Lung (tissue), 12 donors: ENCODE results near the gene IGFBP5. TPM values are rescaled to one million over a fixed set of nuclear protein-coding genes. Genes with fewer than 3 reads are reported as not detected.

Experiments used
- ATAC-seq: fragments of 200-7000 bp; cut with Tn5 transposase; one replicate; pipeline ENCODE4 v1.9.1; 2020; ENCODE audit warnings: moderate number of reproducible peaks; ENCODE audit not compliant: insufficient read depth, low FRiP score
- DNase-seq, 3 donors: peaks; one replicate each; pipeline ENCODE4 v3.0.0-alpha.2; 2013 to 2017
- H3K27ac ChIP-seq, 2 donors: one replicate each; pipeline ENCODE4 v1.5.1; 2013; ENCODE audit warnings: mild to moderate bottlenecking in 2 of 2, moderate library complexity in 2 of 2, control low read depth in 1 of 2, inconsistent platforms in 1 of 2, low read depth in 1 of 2, low read length in 1 of 2
- H3K27me3 ChIP-seq, 3 donors: one replicate each; pipeline ENCODE4 v1.5.1; 2013; ENCODE audit warnings: low read length in 2 of 3; ENCODE audit not compliant: control insufficient read depth in 3 of 3, insufficient read depth in 3 of 3
- H3K36me3 ChIP-seq, 4 donors: one replicate each; pipeline ENCODE4 v1.5.1; 2013; ENCODE audit warnings: low read length in 4 of 4, mild to moderate bottlenecking in 1 of 4, moderate library complexity in 1 of 4; ENCODE audit not compliant: control insufficient read depth in 4 of 4, insufficient read depth in 4 of 4
- H3K4me1 ChIP-seq, 5 donors: one replicate each; pipeline ENCODE4 v1.5.1; 2013; ENCODE audit warnings: low read length in 5 of 5, mild to moderate bottlenecking in 2 of 5, moderate library complexity in 1 of 5; ENCODE audit not compliant: control insufficient read depth in 5 of 5, insufficient read depth in 5 of 5
- H3K4me3 ChIP-seq: one replicate; pipeline ENCODE4 v1.5.1; 2013; ENCODE audit warnings: mild to moderate bottlenecking, control low read depth, moderate library complexity
- H3K9ac ChIP-seq, 2 donors: one replicate each; pipeline ENCODE4 v1.5.1; 2013; ENCODE audit warnings: low read length in 2 of 2, control low read depth in 1 of 2; ENCODE audit not compliant: insufficient read depth in 1 of 2
- H3K9me3 ChIP-seq, 4 donors: one replicate each; pipeline ENCODE4 v1.5.1; 2013; ENCODE audit warnings: low read length in 3 of 4, mild to moderate bottlenecking in 1 of 4, moderate library complexity in 1 of 4; ENCODE audit not compliant: control insufficient read depth in 4 of 4, insufficient read depth in 3 of 4
- WGBS, 2 donors: extraction: QIAGEN DNeasy Blood & Tissue Kit; methylation state at CpG; one replicate each; pipeline ENCODE4 v1.1.7; 2013; 5-methylcytosine and 5-hydroxymethylcytosine counted together
- polyA plus RNA-seq, 2 donors: library from polyadenylated mRNA; stranded (reverse); fragments of 200-250 nt; gene quantifications; one replicate each; pipeline ENCODE4 v1.2.1, GENCODE V29; 2013
- total RNA-seq, 2 donors: library from RNA; depleted of rRNA in 1 of 2; stranded (reverse); fragments of >200 nt in 1 of 2; gene quantifications; one replicate each; pipeline ENCODE4 v1.2.1, GENCODE V29; 2014 to 2021
- TF ChIP-seq, protein P1 (sequence below): IDR thresholded peaks from 2 replicates; pipeline ENCODE4 v1.5.1; 2012; ENCODE audit warnings: mild to moderate bottlenecking; ENCODE audit errors: control extremely low read depth, extremely low read depth
- donor health status: control.
- donor health status: control.
- donor health status: Bipolar disorder and iron deficiency.
- donor health status: healthy.
- donor health status: DM: yes; HTN: yes; CAD: no.

Gene IGFBP5
- total and polyA plus RNA-seq, 4 donors, result 22.2 to 196 (median 86.8) TPM

DNA sequence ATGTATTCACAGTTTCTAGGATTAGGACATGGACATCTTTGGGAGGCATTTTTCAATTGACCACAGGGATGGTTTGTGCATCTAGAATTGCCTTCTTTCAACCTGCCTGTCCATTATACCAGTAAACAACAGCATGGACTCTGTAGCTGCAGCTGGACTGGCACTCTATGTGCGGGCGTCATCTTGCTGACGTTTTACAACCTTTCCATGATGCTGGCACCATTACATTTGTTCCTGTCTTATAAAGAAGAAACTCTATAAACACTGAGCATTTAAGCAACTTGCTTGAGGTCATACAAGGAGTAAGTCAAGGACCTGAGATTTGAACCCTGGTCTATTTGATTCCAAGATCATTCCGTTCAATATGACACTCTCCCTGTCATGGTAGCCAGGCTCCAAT lies 25.4 kb upstream of the IGFBP5 start:
- ATAC-seq, result no peak
- Histone ChIP-seq H3K4me3 (no peak overlapping the region), H3K9ac (no peak overlapping the region), H3K4me1 (peaks cover 0 to 2% (median 0%) of the 10 kb centered on the region in 5 donors), H3K36me3 (no peaks in the 10 kb centered on the region), H3K9me3 (no peaks in the 10 kb centered on the region), H3K27ac (no peak overlapping the region), H3K27me3 (no peaks in the 10 kb centered on the region)
- DNase-seq, result no peak
- 94 to 96% methylated on average over 4 of the region's 4 CpGs for WGBS, 2 donors
- TF ChIP-seq, protein P1, sequence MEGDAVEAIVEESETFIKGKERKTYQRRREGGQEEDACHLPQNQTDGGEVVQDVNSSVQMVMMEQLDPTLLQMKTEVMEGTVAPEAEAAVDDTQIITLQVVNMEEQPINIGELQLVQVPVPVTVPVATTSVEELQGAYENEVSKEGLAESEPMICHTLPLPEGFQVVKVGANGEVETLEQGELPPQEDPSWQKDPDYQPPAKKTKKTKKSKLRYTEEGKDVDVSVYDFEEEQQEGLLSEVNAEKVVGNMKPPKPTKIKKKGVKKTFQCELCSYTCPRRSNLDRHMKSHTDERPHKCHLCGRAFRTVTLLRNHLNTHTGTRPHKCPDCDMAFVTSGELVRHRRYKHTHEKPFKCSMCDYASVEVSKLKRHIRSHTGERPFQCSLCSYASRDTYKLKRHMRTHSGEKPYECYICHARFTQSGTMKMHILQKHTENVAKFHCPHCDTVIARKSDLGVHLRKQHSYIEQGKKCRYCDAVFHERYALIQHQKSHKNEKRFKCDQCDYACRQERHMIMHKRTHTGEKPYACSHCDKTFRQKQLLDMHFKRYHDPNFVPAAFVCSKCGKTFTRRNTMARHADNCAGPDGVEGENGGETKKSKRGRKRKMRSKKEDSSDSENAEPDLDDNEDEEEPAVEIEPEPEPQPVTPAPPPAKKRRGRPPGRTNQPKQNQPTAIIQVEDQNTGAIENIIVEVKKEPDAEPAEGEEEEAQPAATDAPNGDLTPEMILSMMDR, result no peak

DNA sequence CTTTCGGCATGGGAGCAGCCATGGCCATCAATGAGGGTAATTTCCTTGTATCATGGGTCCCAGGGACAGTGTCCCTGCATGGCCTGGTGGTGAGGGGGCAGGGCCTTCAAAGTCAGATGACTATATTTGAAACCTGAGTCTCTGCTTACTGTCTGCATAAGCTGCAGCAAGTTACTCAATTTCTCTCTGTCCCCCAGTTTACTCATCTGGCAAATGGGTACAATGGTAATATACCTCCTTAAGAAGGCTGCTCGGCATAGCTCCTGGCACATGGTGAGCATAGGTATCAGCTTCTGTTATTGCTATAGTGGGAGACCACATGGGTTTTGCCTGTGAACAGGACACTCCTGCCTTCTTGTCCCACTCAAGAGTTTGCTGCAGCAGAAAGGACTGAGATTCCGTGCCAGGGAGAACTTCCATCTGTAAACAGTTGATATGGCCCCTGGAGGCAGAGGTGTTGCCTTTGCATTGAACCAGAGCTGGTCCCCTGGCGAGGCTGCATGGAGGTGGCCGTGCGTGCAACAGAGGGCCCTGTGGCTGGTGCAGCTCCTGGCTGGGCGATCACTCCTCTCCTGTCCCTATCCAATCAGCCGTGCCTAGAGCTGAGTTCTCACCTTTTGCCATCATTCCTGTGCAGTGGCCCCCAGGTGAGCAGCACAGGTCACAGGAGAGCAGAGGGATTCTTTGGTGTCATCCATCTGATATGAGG lies 22.7 kb upstream of the IGFBP5 start:
- WGBS, 2 donors, result 94 to 95% methylated on average over 8 of the region's 8 CpGs
- no peak for ATAC-seq
- H3K27me3 ChIP-seq, result no peaks in the 10 kb centered on the region

DNA sequence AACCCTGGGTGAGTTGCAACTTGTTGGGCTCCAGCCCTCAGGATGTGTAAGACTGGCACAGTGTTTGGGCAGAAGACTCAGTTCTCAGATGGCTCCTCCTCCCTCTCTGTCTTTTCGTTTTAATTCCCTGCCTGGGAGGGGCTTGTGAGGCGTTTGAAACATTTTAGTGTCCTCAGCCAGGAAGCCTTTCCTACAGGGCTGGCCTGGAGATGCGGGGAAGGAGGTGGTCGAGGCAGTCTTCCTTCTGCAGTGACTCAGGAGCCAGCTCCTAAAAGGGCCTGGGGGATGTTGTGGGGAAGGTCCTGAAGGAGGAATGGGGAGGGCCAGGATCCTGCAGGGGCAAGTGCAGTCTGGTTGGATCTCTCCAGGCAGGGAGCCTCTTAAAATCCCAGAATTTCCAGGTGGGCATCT lies 22.1 kb upstream of the IGFBP5 start:
- no peak overlapping the region for H3K27ac ChIP-seq
- DNase-seq (no peak), ATAC-seq (no peak)
- H3K4me1 ChIP-seq, result peaks cover 0 to 5% (median 0%) of the 10 kb centered on the region in 5 donors
- H3K9me3 ChIP-seq, result no peaks in the 10 kb centered on the region
- no peaks in the 10 kb centered on the region for H3K36me3 ChIP-seq
- WGBS, 2 donors, result 46 to 57% methylated on average over 4 of the region's 4 CpGs
- H3K4me3 ChIP-seq, result no peak overlapping the region
- no peak overlapping the region for H3K9ac ChIP-seq
- no peaks in the 10 kb centered on the region for H3K27me3 ChIP-seq
- TF ChIP-seq, protein P1, result no peak

More for the DNA sequence above, 22.7 kb upstream of the IGFBP5 start:
- Histone ChIP-seq H3K4me1 (peaks cover 0 to 5% (median 0%) of the 10 kb centered on the region in 5 donors), H3K4me3 (no peak overlapping the region), H3K27ac (no peak overlapping the region), H3K9ac (no peak overlapping the region), H3K9me3 (no peaks in the 10 kb centered on the region), H3K36me3 (no peaks in the 10 kb centered on the region)
- TF ChIP-seq, protein P1, result no peak
- no peak for DNase-seq
